DMS114 treated with DMSO at 0.1 percent for 48 hours (cell line): Measurements from ENCODE around the gene KRTAP20-1.

Experiments
- DNase-seq: peaks from one replicate; lab custom pipeline; 2025; ENCODE audit not compliant: unreplicated experiment; lab: John Stamatoyannopoulos, UW

Gene KRTAP20-1

GRCh38 chr21:30616125-30616524 lies at the start of gene KRTAP20-1:
TSS of gene KRTAP20-1 (plus strand) at chr21:30616425. CDS start at chr21:30616455, 30 bp downstream.
- no peak for DNase-seq

- DNase-seq = no peak
Measured at GRCh38 chr21:30567617-30568016, 48.6 kb upstream of the KRTAP20-1 start.

- DNase-seq = no peak
Measured at GRCh38 chr21:30577766-30578165, 38.5 kb upstream of the KRTAP20-1 start.

- DNase-seq = no peak
Measured at GRCh38 chr21:30579346-30579745, 36.9 kb upstream of the KRTAP20-1 start.

GRCh38 chr21:30580132-30580531 lies 36.1 kb upstream of the KRTAP20-1 start:
- no peak for DNase-seq

- DNase-seq = no peak
Measured at GRCh38 chr21:30582870-30583269, 33.4 kb upstream of the KRTAP20-1 start.

GRCh38 chr21:30590297-30590696 lies 25.9 kb upstream of the KRTAP20-1 start, which contains the start of gene KRTAP22-2:
TSS of gene KRTAP22-2 (minus strand) at chr21:30590397.
- DNase-seq = no peak

GRCh38 chr21:30592140-30592539 lies 24.1 kb upstream of the KRTAP20-1 start, which contains the start of gene KRTAP6-3:
TSS of gene KRTAP6-3 (plus strand) at chr21:30592440. CDS start at chr21:30592446, 6 bp downstream.
- no peak for DNase-seq

GRCh38 chr21:30598802-30599201 lies 17.4 kb upstream of the KRTAP20-1 start, which contains the start of gene KRTAP6-2:
TSS of gene KRTAP6-2 (minus strand) at chr21:30598902. CDS start at chr21:30598874, 28 bp downstream.
- DNase-seq = no peak

- DNase-seq = no peak
Measured at GRCh38 chr21:30600787-30601186, 15.4 kb upstream of the KRTAP20-1 start, which contains the start of gene KRTAP22-1. TSS of gene KRTAP22-1 (plus strand) at chr21:30601087.

- DNase-seq = no peak
Measured at GRCh38 chr21:30605968-30606367, 10.3 kb upstream of the KRTAP20-1 start.

GRCh38 chr21:30612132-30612531 lies 4.1 kb upstream of the KRTAP20-1 start:
- DNase-seq = no peak

GRCh38 chr21:30613836-30614235 lies 2.4 kb upstream of the KRTAP20-1 start, which contains the start of gene KRTAP6-1:
TSS of gene KRTAP6-1 (minus strand) at chr21:30613930. CDS start at chr21:30613904, 26 bp downstream.
- no peak for DNase-seq

GRCh38 chr21:30615199-30615598 lies 1.0 kb upstream of the KRTAP20-1 start:
- no peak for DNase-seq

GRCh38 chr21:30620080-30620479 lies 3.9 kb downstream of the KRTAP20-1 start:
- DNase-seq = no peak

- no peak for DNase-seq
Measured at GRCh38 chr21:30620522-30620921, 4.3 kb downstream of the KRTAP20-1 start, which contains the start of gene KRTAP20-4. TSS of gene KRTAP20-4 (plus strand) at chr21:30620627.

- no peak for DNase-seq
Measured at GRCh38 chr21:30623362-30623761, 7.1 kb downstream of the KRTAP20-1 start.

GRCh38 chr21:30625449-30626165 lies 9.4 kb downstream of the KRTAP20-1 start:
- no peak for DNase-seq

GRCh38 chr21:30628109-30628508 lies 11.9 kb downstream of the KRTAP20-1 start:
- no peak for DNase-seq

GRCh38 chr21:30629200-30629599 lies 13.0 kb downstream of the KRTAP20-1 start:
- DNase-seq = no peak

GRCh38 chr21:30634906-30635305 lies 18.7 kb downstream of the KRTAP20-1 start, which contains the start of gene KRTAP20-2:
TSS of gene KRTAP20-2 (plus strand) at chr21:30635206. CDS start at chr21:30635264, 58 bp downstream.
- no peak for DNase-seq

GRCh38 chr21:30638686-30639085 lies 22.5 kb downstream of the KRTAP20-1 start:
- no peak for DNase-seq
